Right ventricle myocardium superior (tissue), 1 donor: Measurements from ENCODE around the gene CACNB2. TPM values are rescaled to one million over a fixed set of nuclear protein-coding genes. Genes with fewer than 3 reads are reported as not detected.
"Not testable (repeated sequence)": the region's sequence is repeated elsewhere in the genome, so short reads cannot be mapped to it uniquely, and the experiment has no call there.

ENCODE experiments used
- ATAC-seq: fragments of 200-7000 bp; cut with Tn5 transposase; one replicate; pipeline ENCODE4 v1.9.1; 2020; ENCODE audit warnings: mild to moderate bottlenecking; ENCODE audit not compliant: poor library complexity
- DNase-seq: peaks from one replicate; pipeline ENCODE4 v3.0.0-alpha.2; 2020
- intact Hi-C: fragments of 100-400 bp; cut with DNase I; formaldehyde crosslinking; loops from one replicate; pipeline ENCODE4 v1.11.2; 2022
- total RNA-seq: library from RNA; stranded (reverse); fragmentation: NEBNext Ultra II Directional; extraction: Animal tissue kit (Norgen Biotek cat#: 25700); gene quantifications from one replicate; pipeline ENCODE4 v1.2.1, GENCODE V29; 2021
- donor health status: DM: no; HTN: yes; CAD: no; lungs with severe emphysema.

CACNB2 gene
- total RNA-seq, 1 donor from 2014 or later: 45.7 TPM

DNA sequence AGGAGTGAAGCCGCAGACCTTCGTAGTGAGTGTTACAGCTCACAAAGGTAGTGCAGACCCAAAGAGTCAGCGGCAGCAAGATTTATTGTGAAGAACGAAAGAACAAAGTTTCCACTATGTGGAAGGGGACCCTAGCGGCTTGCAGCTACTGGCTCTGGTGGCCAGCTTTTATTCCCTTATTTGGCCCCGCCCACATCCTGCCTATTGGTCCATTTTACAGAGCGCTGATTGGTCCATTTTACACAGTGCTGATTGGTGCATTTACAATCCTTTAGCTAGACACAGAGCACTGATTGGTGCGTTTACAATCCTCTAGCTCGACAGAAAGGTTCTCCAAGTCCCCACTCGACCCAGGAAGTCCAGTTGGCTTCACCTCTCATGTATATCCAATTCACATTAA is 446.4 kb downstream of the CACNB2 start:
- ATAC-seq, intact Hi-C loops, DNase-seq: not testable (repeated sequence)

DNA sequence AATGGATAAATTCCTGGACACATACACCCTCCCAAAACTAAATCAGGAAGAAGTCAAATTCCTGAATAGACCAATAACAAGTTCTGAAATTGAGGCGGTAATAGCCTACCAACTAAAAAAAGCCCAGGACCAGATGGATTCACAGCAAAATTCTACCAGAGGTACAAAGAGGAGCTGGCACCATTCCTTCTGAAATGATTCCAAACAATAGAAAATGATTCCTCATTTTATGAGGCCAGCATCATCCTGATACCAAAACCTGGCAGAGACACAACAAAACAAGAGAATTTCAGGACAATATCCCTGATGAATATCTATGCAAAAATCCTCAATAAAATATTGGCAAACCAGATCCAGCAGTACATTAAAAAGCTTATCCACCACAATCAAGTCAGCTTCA is 450.9 kb downstream of the CACNB2 start:
- ATAC-seq, DNase-seq, intact Hi-C loops: not testable (repeated sequence)

Other genes with a start within 250 kb of the CACNB2 start
- not detected for gene SLC39A12, start 188.5 kb upstream of the CACNB2 start, total RNA-seq